Neural progenitor cell (in vitro differentiated cells): ENCODE results near the gene RUVBL1. TPM values are rescaled to one million over a fixed set of nuclear protein-coding genes. Genes with fewer than 3 reads are reported as not detected.

Experiments
- DNase-seq: peaks from one replicate; pipeline ENCODE4 v3.0.0-alpha.2; 2016; ENCODE audit warnings: low spot score
- H2AFZ ChIP-seq: fragments of 200-600 bp; sonication (generic); replicated peaks from 2 replicates; pipeline ENCODE4 v1.6.1; 2016; ENCODE audit warnings: antibody characterized with exemption
- H3F3A ChIP-seq: fragments of 200-600 bp; sonication (generic); 2 replicates; pipeline ENCODE4 v1.6.1; 2016; ENCODE audit warnings: antibody characterized with exemption, low read depth
- H3K27ac ChIP-seq: fragments of 200-600 bp; sonication (generic); 2 replicates; pipeline ENCODE4 v1.5.1; 2016; ENCODE audit warnings: mild to moderate bottlenecking
- H3K27me3 ChIP-seq: fragments of 200-600 bp; sonication (generic); 2 replicates; pipeline ENCODE4 v1.6.1; 2016; ENCODE audit warnings: mild to moderate bottlenecking, moderate library complexity
- H3K36me3 ChIP-seq: fragments of 200-600 bp; sonication (generic); 2 replicates; pipeline ENCODE4 v1.5.1; 2016
- H3K4me1 ChIP-seq: fragments of 200-600 bp; sonication (generic); 2 replicates; pipeline ENCODE4 v1.6.1; 2016; ENCODE audit warnings: mixed run types
- H3K4me2 ChIP-seq: fragments of 200-600 bp; sonication (generic); 2 replicates; pipeline ENCODE4 v1.6.1; 2016
- H3K4me3 ChIP-seq: fragments of 200-600 bp; sonication (generic); 2 replicates; pipeline ENCODE4 v1.5.1; 2016
- H3K79me2 ChIP-seq: fragments of 200-600 bp; sonication (generic); 2 replicates; pipeline ENCODE4 v1.6.1; 2016; ENCODE audit warnings: low read depth
- H3K9ac ChIP-seq: fragments of 200-600 bp; sonication (generic); 2 replicates; pipeline ENCODE4 v1.6.1; 2016
- H3K9me3 ChIP-seq: fragments of 200-600 bp; sonication (generic); 2 replicates; pipeline ENCODE4 v1.5.1; 2016; ENCODE audit warnings: low read depth
- H4K20me1 ChIP-seq: fragments of 200-600 bp; sonication (generic); 2 replicates; pipeline ENCODE4 v1.6.1; 2016; ENCODE audit warnings: low read depth
- H3K27ac Mint-ChIP-seq: 3 replicates; pipeline ENCODE4 v1.8.0; 2021; ENCODE audit warnings: mixed read lengths
- H3K27me3 Mint-ChIP-seq: 2 replicates; pipeline ENCODE4 v1.8.0; 2022; ENCODE audit warnings: low read depth, mild to moderate bottlenecking, inconsistent platforms, moderate library complexity, mixed read lengths; ENCODE audit not compliant: insufficient read depth
- H3K36me3 Mint-ChIP-seq: 3 replicates; pipeline ENCODE4 v1.8.0; 2021; ENCODE audit warnings: mixed read lengths
- H3K4me1 Mint-ChIP-seq: 3 replicates; pipeline ENCODE4 v1.8.0; 2021; ENCODE audit warnings: mixed read lengths
- H3K4me3 Mint-ChIP-seq: 3 replicates; pipeline ENCODE4 v1.8.0; 2021; ENCODE audit warnings: mild to moderate bottlenecking, moderate library complexity, mixed read lengths
- H3K9me3 Mint-ChIP-seq: 3 replicates; pipeline ENCODE4 v1.8.0; 2020; ENCODE audit warnings: mixed read lengths
- EZH2 ChIP-seq: fragments of 200-600 bp; sonication (generic); IDR thresholded peaks from 2 replicates; pipeline ENCODE4 v1.6.1; 2017; ENCODE audit warnings: antibody characterized with exemption, mild to moderate bottlenecking, moderate library complexity
- EZH2phosphoT487 ChIP-seq: fragments of 200-600 bp; sonication (generic); IDR thresholded peaks from 2 replicates; pipeline ENCODE4 v1.6.1; 2017; ENCODE audit warnings: antibody characterized with exemption
- total RNA-seq: library from RNA; depleted of rRNA; stranded (reverse); fragments of >200 nt; gene quantifications from 2 replicates; pipeline ENCODE4 v1.2.3, GENCODE V29; 2015; ENCODE audit warnings: low replicate concordance
- TF ChIP-seq, protein P1 (sequence below): fragments of 200-600 bp; sonication (generic); IDR thresholded peaks from 2 replicates; pipeline ENCODE4 v1.5.1; 2017; ENCODE audit warnings: antibody characterized with exemption, mild to moderate bottlenecking

RUVBL1 gene
- total RNA-seq, 1 donor from 2014 or later = 110 TPM

- H3K36me3 Mint-ChIP-seq = no peaks in the 10 kb centered on the region
- Histone ChIP-seq H3K9ac (no peak overlapping the region), H3K79me2 (no peaks in the 10 kb centered on the region), H3K27ac (no peak overlapping the region), H2AFZ (no peak overlapping the region), H3K4me2 (no peak overlapping the region), H3K9me3 (no peaks in the 10 kb centered on the region), H3K27me3 (peaks cover 20% of the 10 kb centered on the region), H3K4me1 (no peaks in the 10 kb centered on the region), H4K20me1 (no peaks in the 10 kb centered on the region), H3K36me3 (no peaks in the 10 kb centered on the region), H3K4me3 (no peak overlapping the region), H3F3A (no peaks in the 10 kb centered on the region)
- TF ChIP-seq EZH2 (no peak), EZH2phosphoT487 (no peak)
- TF ChIP-seq, protein P1, sequence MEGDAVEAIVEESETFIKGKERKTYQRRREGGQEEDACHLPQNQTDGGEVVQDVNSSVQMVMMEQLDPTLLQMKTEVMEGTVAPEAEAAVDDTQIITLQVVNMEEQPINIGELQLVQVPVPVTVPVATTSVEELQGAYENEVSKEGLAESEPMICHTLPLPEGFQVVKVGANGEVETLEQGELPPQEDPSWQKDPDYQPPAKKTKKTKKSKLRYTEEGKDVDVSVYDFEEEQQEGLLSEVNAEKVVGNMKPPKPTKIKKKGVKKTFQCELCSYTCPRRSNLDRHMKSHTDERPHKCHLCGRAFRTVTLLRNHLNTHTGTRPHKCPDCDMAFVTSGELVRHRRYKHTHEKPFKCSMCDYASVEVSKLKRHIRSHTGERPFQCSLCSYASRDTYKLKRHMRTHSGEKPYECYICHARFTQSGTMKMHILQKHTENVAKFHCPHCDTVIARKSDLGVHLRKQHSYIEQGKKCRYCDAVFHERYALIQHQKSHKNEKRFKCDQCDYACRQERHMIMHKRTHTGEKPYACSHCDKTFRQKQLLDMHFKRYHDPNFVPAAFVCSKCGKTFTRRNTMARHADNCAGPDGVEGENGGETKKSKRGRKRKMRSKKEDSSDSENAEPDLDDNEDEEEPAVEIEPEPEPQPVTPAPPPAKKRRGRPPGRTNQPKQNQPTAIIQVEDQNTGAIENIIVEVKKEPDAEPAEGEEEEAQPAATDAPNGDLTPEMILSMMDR = no peak
- no peak overlapping the region for H3K27ac Mint-ChIP-seq
- no peaks in the 10 kb centered on the region for H3K9me3 Mint-ChIP-seq
- no peak overlapping the region for H3K4me3 Mint-ChIP-seq
- peaks cover 20% of the 10 kb centered on the region for H3K27me3 Mint-ChIP-seq
- H3K4me1 Mint-ChIP-seq = no peaks in the 10 kb centered on the region
- no peak for DNase-seq
Measured at GRCh38 chr3:128143496-128143895, 19.9 kb upstream of the RUVBL1 start.

DNA sequence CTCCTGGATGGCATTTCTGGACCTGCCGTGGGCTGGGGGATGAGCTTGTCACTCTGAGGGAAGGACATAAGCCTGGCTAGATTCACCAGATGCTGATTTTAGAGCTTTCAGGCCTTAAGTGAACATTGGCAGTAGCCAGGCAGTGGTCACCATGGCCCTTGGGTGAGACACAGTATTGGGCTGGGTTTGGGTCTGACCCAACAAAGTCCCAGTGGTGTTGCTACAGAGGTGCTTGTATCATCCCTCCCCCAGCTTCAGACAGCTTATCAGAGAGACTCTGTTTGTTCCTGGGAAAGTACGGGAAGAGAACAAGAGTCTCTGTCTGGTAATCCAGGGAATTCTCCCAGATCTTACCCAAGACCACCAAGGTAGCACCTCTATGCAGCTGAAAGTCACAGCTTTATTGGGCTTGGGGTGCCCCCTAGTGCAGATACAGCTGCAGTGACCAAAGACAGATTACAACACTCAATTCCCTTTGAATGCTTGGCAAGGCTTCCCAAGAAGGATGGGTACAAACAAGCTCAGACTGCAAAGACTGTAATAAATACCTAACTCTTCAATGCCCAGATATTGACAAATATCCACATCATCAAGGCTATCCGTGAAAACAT lies 9.8 kb upstream of the RUVBL1 start:
- H3K4me1 ChIP-seq = no peaks in the 10 kb centered on the region
- no peaks in the 10 kb centered on the region for H3F3A ChIP-seq
- H3K36me3 Mint-ChIP-seq = no peaks in the 10 kb centered on the region
- no peak overlapping the region for H3K27ac Mint-ChIP-seq
- no peak overlapping the region for H3K4me2 ChIP-seq
- H2AFZ ChIP-seq = no peak overlapping the region
- peak; percentile 80 for DNase-seq
- peaks cover 5% of the 10 kb centered on the region for H3K27me3 Mint-ChIP-seq
- no peaks in the 10 kb centered on the region for H3K9me3 ChIP-seq
- TF ChIP-seq EZH2phosphoT487 = no peak
- TF ChIP-seq, protein P1 = peak; percentile 68
- peaks cover 38% of the 10 kb centered on the region for H3K27me3 ChIP-seq
- peaks cover 5% of the 10 kb centered on the region for H3K9me3 Mint-ChIP-seq
- no peak overlapping the region for H3K9ac ChIP-seq
- H3K27ac ChIP-seq = no peak overlapping the region
- H3K4me1 Mint-ChIP-seq = no peaks in the 10 kb centered on the region
- no peak overlapping the region for H3K4me3 Mint-ChIP-seq
- no peaks in the 10 kb centered on the region for H4K20me1 ChIP-seq
- no peak overlapping the region for H3K4me3 ChIP-seq
- H3K36me3 ChIP-seq = no peaks in the 10 kb centered on the region
- H3K79me2 ChIP-seq = no peaks in the 10 kb centered on the region

- Mint-ChIP-seq H3K27me3 (peaks cover 5% of the 10 kb centered on the region), H3K4me1 (no peaks in the 10 kb centered on the region), H3K4me3 (peak overlapping the region; percentile 10), H3K9me3 (peaks cover 5% of the 10 kb centered on the region), H3K27ac (peak overlapping the region; percentile 12), H3K36me3 (no peaks in the 10 kb centered on the region)
- Histone ChIP-seq H2AFZ (no peak overlapping the region), H3K36me3 (no peaks in the 10 kb centered on the region), H3K79me2 (no peaks in the 10 kb centered on the region), H3K4me2 (no peak overlapping the region), H3K4me3 (no peak overlapping the region), H3K9me3 (no peaks in the 10 kb centered on the region), H4K20me1 (no peaks in the 10 kb centered on the region), H3F3A (no peaks in the 10 kb centered on the region), H3K4me1 (no peaks in the 10 kb centered on the region), H3K9ac (no peak overlapping the region), H3K27ac (no peak overlapping the region), H3K27me3 (peaks cover 27% of the 10 kb centered on the region)
- TF ChIP-seq, protein P1 = no peak
- TF ChIP-seq EZH2 (no peak), EZH2phosphoT487 (no peak)
- DNase-seq = no peak
Measured at GRCh38 chr3:128131897-128132646, 8.5 kb upstream of the RUVBL1 start.
